HG02763 (cell line): ENCODE data around the gene LIPC.

Experiments
- ATAC-seq: cut with Tn5 transposase; IDR thresholded peaks from one replicate; pipeline ENCODE4 v1.9.1; 2021; ENCODE audit warnings: mild to moderate bottlenecking, moderate library complexity; ENCODE audit not compliant: unreplicated experiment

The LIPC gene

DNA sequence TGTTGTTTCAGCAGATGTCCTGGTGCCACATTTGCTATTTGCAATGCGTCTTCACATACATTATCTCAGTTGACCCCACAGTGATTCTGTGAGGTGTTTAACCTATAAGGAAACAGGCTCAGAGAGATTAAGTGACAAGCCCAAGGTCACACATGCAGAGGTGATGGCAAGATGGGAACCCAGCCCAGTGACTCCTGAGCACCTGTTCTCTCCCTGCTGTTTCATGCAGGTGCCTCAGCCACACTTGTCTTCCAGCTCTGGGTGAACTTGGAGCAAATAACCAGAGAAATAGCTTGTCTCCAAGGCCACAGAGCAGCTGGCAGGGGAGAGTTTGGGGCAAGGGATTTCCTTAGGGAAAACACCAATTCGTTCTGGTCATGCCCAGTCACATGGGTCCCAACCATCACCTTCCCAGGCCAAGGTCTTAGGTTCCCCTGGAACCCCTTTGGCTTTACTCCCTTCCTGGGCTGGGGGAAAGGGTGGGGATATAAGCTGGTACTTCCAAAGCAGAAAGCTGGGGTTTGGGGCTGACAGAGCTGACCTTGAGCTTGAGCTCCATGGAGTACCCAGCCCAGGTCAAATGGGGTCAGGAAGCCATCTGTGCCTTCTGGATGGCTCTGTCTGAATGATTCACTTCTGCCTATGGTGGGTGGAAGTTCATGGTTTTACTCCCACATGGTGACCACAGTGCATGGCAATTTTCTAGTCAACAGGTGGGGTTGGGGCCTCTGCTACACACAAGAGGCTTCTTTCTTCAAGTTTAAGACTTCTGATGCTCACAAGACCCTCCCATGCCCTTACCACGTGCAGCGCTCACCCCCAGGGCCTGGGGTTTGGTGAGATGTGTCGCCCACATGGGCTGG is 22.4 kb downstream of the LIPC start:
- peak; percentile 55 for ATAC-seq

GRCh38 chr15:58454950-58455401 is 23.2 kb downstream of the LIPC start:
- no peak for ATAC-seq

GRCh38 chr15:58457466-58457965 is 25.7 kb downstream of the LIPC start:
- no peak for ATAC-seq

DNA sequence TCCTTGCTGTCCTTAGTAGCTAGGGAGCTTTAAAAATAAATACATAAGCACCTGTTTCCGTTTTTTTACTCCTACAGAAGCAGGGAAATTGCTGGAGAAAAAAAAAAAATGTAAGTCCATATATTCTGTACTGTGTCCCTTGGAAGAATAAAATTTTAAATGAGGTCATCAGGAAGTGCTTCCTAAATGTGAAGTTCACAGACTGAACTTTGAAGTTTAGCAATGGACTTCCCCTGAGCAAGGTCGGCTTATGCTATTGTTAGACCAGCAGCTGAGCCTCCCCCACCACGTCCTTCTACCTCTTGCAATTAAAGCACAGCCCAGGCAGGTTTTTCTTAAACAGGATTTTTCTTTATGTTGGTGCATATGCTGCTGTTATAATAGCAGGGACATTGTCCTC is 26.3 kb downstream of the LIPC start:
- ATAC-seq = no peak

DNA sequence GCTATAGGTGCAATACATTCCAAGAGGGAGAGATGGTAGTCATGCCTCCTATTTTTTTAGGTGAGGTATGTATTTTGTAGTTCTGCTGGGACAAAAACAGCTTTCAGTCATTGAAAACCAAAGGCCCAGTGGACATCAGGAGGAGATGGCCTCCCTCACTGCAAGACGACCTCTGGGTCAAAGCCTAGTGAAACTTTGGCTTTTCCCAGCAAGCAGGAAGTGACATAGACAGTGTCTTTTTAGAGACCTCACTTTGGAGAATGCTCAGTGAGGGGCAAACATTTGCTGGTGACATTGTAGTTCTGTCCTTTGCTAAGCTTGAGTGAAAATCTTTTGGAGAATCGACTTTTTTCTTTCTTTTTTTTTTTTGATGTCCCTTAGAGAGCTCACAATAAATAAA is 27.3 kb downstream of the LIPC start:
- ATAC-seq = no peak

GRCh38 chr15:58459560-58459959 is 27.8 kb downstream of the LIPC start:
- ATAC-seq = no peak

GRCh38 chr15:58460116-58460790 is 28.5 kb downstream of the LIPC start:
- ATAC-seq = no peak

DNA sequence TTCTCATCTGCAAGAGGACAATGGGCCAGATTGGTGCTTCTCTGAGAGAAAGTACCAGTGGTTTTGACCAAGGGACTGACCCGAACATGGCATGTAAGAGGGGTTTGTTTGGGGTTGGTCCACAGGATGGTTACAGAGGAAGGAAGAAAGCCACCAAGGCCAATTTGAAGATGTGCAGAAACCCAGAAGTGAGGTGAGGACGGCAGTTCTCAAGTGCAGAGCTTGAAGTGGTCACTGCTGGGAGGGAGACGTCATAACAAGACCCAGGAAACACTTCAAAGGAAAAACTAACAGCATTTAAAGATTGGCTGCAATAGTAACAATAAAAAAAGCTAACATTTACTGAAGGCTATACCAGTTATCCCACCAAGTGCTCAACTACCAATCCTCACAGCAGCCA is 29.1 kb downstream of the LIPC start:
- ATAC-seq = no peak

GRCh38 chr15:58462547-58462946 is 30.8 kb downstream of the LIPC start:
- no peak for ATAC-seq

DNA sequence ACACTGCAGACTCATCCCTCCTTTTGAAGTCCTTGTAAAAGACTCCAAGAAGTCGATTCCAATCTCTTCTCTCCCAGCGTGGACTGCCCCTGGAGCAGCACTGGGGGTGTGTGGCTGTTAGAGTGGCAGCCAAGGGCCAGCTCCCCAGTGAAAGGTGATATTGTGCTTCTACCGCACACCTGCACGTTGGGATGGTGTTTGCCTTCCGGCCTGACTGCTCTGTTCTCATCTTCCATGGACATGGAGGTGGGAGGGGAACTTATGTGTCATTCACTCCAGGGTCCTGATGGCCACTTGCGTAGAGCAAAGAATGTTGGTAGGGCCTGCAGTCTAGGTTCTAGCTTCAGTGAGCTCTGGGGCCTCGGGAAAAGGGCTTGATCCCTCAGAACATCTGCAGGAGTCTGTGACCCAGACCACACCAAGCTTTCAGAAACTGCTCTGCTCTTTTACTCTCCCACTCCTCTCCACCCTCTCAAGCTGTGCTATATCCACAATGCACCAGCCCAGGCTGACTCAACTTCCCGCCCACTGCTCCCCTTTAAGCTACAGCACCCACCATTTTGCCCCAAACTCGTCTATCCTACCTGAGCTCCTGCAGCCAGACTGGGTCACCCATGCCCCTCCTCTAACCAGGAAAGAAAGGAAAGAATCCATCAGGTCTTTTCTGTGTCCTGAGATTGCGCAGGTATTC is 31.3 kb downstream of the LIPC start:
- ATAC-seq = no peak

DNA sequence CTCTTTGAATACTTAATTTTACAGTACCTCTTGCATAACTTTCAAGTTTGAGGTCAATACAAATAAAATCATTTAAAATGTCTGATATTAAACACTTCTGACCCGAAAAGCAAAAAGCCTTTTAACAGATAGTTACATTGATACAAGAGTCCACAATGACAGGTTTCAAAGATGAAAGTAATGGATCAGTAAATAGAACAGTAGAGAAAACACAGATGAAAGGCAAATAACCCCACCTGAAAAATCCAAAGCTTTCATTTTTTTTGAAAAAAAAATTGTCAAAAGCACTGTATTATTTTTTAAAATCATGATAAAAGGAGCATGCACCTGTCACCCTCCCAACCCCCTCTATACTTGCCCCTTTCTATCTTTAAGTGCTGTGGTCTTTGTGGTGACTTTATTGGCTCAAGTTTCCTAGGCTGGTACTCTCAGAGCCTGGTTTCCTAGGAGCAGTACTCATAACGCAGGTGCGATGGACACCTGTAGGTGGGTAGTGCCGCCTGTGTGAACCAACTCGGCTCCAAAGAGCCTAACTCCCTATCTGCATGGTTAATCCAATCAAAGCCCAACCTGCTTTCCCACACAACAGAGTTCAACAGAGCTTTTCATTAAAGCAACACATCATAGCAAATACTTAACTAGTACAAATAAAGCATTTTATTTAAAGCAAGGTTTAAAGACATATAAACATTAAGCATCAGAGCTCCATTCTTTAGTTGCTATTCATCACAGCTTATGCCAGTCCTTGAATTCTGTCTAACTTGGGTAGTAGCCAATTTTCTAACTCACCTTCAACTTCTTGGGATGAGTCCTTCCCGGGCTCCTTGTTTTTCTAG is 32.2 kb downstream of the LIPC start:
- no peak for ATAC-seq

GRCh38 chr15:58465070-58465469 is 33.3 kb downstream of the LIPC start:
- ATAC-seq = no peak

DNA sequence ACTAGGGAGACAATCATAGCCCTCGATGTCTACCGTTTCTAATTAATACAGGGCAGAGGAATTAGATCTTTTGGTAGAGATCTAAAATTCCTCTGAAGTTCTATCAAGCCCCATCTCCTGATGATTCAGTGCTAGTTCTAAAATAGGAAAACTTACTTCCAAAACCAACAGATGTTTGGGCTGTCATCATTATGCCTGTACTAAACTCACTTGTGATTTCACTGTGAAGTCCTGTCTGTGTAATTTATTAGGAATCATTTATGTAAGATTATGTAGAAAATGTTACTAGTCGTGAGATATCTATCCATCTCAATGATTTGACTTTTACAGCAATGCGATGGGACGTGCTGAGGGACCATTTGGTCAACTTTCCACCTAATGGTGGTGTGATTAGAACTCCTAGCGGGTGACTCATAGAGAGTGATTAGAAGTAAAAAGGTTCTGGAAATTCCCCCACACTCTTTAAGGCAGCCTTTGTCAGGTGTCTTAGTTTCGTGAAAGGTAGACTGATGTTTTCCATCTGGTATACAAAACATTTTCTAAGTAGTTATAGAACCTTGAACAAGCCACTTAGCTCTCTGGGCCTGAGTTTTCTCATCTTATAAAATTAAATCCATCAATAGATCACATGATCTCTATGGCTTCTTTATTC is 34.2 kb downstream of the LIPC start:
- ATAC-seq = no peak

DNA sequence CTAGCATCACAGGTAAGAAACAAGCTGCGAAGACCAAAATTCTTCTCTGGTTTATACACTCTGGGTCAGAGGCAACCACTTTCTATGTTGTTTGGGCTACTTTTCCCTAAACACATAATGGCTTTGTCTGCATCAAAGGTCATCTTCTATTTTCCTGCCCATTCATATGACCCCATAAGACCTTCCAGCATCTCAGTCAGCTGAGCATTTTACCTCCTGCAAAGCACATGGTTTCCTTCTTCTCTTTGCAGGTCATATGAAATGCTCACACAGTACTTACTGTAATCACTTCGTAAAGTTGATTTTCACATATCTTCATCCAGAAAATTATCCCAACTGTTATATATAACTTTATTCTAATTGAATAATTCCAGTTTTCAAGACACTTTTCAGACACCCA is 34.8 kb downstream of the LIPC start:
- no peak for ATAC-seq

- ATAC-seq = no peak
Measured at GRCh38 chr15:58467121-58467721, 35.4 kb downstream of the LIPC start.

DNA sequence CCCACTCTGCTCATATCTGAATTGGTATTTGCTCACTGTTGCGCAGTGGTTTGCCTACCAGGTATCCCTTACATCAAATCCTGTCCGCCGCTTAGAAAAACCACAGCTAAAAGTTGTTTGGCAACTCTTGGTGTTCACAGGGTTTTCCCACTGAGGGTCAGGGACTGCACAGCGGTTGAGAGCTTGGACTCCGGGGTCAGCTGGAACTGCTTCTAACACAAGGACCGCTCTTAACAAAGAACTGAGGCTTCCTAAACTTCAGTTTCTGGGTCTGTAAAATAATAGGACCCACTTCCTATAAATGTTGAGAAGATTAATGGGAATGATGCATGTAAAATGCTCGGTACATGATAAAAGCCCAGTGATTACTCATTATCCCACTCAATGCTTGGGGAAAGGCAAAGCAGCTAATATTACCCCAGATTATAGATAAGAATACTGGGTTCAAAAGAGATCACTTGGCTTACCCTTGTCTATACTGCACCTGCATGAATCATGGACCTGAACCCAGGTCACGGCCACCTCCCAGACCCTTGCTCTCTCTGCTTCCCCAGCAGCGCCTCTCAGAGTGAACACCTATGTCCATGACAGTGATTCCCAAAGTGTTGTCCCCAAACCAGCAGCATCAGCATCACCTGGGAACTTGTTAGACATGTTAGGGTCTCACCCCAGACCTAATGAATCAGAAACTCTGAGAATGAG is 36.1 kb downstream of the LIPC start:
- ATAC-seq = no peak

DNA sequence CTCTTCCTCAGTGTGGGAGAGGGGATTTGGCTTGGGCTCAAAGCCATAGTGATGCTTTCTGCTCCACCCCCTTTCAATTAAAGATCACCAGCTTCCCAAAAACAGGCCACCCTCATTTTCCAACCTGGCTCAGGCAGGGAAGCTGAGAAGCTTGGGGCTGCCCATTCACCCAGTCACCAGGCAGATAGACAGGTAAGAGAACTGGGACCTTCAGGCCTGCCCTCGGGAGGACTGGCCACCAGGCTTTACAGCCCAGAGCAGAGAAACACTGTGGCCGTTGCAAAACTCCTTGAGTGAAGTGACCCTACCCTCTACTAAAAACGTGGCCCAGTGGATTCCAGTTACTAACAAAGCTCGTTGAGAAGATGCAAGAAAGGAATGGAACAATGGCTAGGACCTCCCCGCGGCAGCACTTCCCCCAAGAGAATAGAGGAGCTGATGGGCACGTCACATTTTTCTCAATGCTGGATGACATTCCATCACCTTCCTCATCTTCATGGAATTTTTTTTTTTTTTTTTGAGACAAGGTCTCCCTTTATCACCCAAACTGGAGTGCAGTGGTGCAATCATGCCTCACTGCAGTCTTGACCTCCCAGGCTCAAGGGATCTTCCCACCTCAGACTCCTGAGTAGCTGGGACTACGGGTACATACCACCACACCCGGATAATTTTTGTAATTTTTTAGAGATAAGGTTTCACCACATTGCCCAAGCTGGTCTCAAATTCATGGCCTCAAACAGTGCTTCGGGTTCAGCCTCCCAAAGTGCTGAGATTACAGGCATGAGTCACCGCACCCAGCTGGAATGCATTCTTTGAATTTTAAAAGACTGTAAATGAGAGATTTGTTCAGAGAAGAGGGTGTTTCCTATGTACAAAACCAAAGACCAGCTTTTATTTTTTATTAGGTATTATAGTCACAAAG is 37.9 kb downstream of the LIPC start:
- ATAC-seq = no peak

GRCh38 chr15:58471348-58471747 is 39.6 kb downstream of the LIPC start:
- no peak for ATAC-seq
